ENCODE results near the gene SENP5. TPM values are rescaled to one million over a fixed set of nuclear protein-coding genes. Genes with fewer than 3 reads are reported as not detected.

The SENP5 gene
- total RNA-seq, 1 donor from 2014 or later, result 15.8 TPM

- DNase-seq (ENCODE audit: missing footprints), result no peak
- intact Hi-C loops (cut with DNase I), result loop anchor here (2.0 kb wide), 1 partner anchor 207 kb away; no protein-coding TSS in a partner anchor
- no peak for ATAC-seq
These were observed 111.8 kb downstream of the SENP5 start for GRCh38 chr3:196979545-196979944.

- ATAC-seq (no peak), DNase-seq (ENCODE audit: missing footprints) (no peak)
- intact Hi-C loops (cut with DNase I), result no loop called here
These were observed 113.9 kb downstream of the SENP5 start for GRCh38 chr3:196981657-196982056.

GRCh38 chr3:196983186-196983585 lies 115.5 kb downstream of the SENP5 start:
- DNase-seq (ENCODE audit: missing footprints), result no peak
- intact Hi-C loops (cut with DNase I), result no loop called here
- no peak for ATAC-seq

Other genes with a start within 250 kb of the SENP5 start
- 3.1 TPM for gene NRROS, start 228.2 kb upstream of the SENP5 start, total RNA-seq
- 1.9 TPM for gene CEP19, start 155.7 kb upstream of the SENP5 start, total RNA-seq
- 15.0 TPM for gene PIGX, start 155.5 kb upstream of the SENP5 start, total RNA-seq
- 45.4 TPM for gene PAK2, start 128.1 kb upstream of the SENP5 start, total RNA-seq
- gene NCBP2, start 74.6 kb downstream of the SENP5 start, total RNA-seq, result 29.8 TPM
- 2.8 TPM for gene PIGZ, start 100.9 kb downstream of the SENP5 start, total RNA-seq
- gene MELTF, start 161.9 kb downstream of the SENP5 start, total RNA-seq, result 4.0 TPM